Prostate gland (tissue), 2 donors: ENCODE measurements around the gene MIR17HG. TPM values are rescaled to one million over a fixed set of nuclear protein-coding genes. Genes with fewer than 3 reads are reported as not detected.

Source experiments
- DNase-seq: peaks from one replicate; pipeline ENCODE4 v3.0.0-alpha.2; 2019; ENCODE audit warnings: low spot score
- H3K27ac ChIP-seq, 2 donors: fragments of 200-600 bp; sonication (generic); 2 replicates each; pipeline ENCODE4 v1.5.1; 2017 to 2019
- H3K27me3 ChIP-seq: fragments of 200-600 bp; sonication (generic); replicated peaks from 2 replicates; pipeline ENCODE4 v1.5.1; 2019; ENCODE audit not compliant: insufficient read depth
- H3K36me3 ChIP-seq, 2 donors: fragments of 200-600 bp; sonication (generic); 1 replicate in 1 of 2; 2 replicates in 1 of 2; pipeline versions ENCODE4 v1.5.1 to v1.8.1; 2017 to 2019
- H3K4me1 ChIP-seq: fragments of 200-600 bp; sonication (generic); replicated peaks from 2 replicates; pipeline ENCODE4 v1.5.1; 2019
- H3K4me3 ChIP-seq, 2 donors: fragments of 200-600 bp; sonication (generic); 2 replicates each; pipeline ENCODE4 v1.5.1; 2017 to 2019
- H3K9me3 ChIP-seq: fragments of 200-600 bp; sonication (generic); 2 replicates; pipeline ENCODE4 v1.5.1; 2017
- CTCF ChIP-seq, 4 experiments: fragments of 200-600 bp in 2 of 4; fragments of 450-650 bp in 2 of 4; sonication (generic) in 2 of 4; IDR thresholded peaks; 1 replicate in 3 of 4; 2 replicates in 1 of 4; pipeline ENCODE4 v1.5.1; 2016 to 2019; ENCODE audit warnings: antibody characterized with exemption in 4 of 4, mild to moderate bottlenecking in 2 of 4, moderate library complexity in 2 of 4
- POLR2A ChIP-seq: fragments of 450-650 bp; IDR thresholded peaks from one replicate; pipeline ENCODE4 v1.6.1; 2016; ENCODE audit warnings: antibody characterized with exemption, mild to moderate bottlenecking
- POLR2AphosphoS5 ChIP-seq: sonication (generic); formaldehyde crosslinking; IDR thresholded peaks from one replicate; pipeline ENCODE4 v1.6.1; 2017; ENCODE audit warnings: antibody characterized with exemption
- WGBS: methylation state at CpG from one replicate; pipeline ENCODE4 v1.1.5; 2018; 5-methylcytosine and 5-hydroxymethylcytosine counted together
- intact Hi-C: fragments of 100-400 bp; cut with DNase I; formaldehyde crosslinking; loops from one replicate; pipeline ENCODE4 v1.14.2; 2022
- total RNA-seq, 2 donors: library from RNA; depleted of rRNA; stranded (reverse); fragments of >200 nt; gene quantifications; one replicate each; pipeline ENCODE4 v1.1.0, GENCODE V29; 2016

Gene MIR17HG
- total RNA-seq, 2 donors from 2014 or later, result 1.0 to 2.9 TPM

GRCh38 chr13:91305652-91306051 is 41.8 kb upstream of the MIR17HG start:
- intact Hi-C loops, result no loop called here
- Histone ChIP-seq H3K9me3 (no peaks in the 10 kb centered on the region), H3K27me3 (no peaks in the 10 kb centered on the region), H3K36me3 (no peaks in the 10 kb centered on the region), H3K4me1 (no peaks in the 10 kb centered on the region), H3K4me3 (no peak overlapping the region), H3K27ac (no peak overlapping the region)
- 91% methylated on average over 1 of the region's 1 CpG for WGBS
- TF ChIP-seq POLR2A (no peak), POLR2AphosphoS5 (no peak), CTCF (IDR thresholded peaks at IDR 0.05) (no peak)
- DNase-seq, result no peak

GRCh38 chr13:91307887-91308286 is 39.6 kb upstream of the MIR17HG start:
- Histone ChIP-seq H3K27ac (no peak overlapping the region), H3K36me3 (no peaks in the 10 kb centered on the region), H3K4me1 (no peaks in the 10 kb centered on the region), H3K9me3 (no peaks in the 10 kb centered on the region), H3K4me3 (no peak overlapping the region), H3K27me3 (no peaks in the 10 kb centered on the region)
- no peak for DNase-seq
- TF ChIP-seq CTCF (IDR thresholded peaks at IDR 0.05), result no peak
- no peak for TF ChIP-seq POLR2AphosphoS5
- no peak for TF ChIP-seq POLR2A
- 87% methylated on average over 2 of the region's 2 CpGs for WGBS
- intact Hi-C loops, result no loop called here

- 58% methylated on average over 2 of the region's 2 CpGs for WGBS
- H3K27me3 ChIP-seq, result no peaks in the 10 kb centered on the region
- H3K4me3 ChIP-seq, result no peak overlapping the region
- H3K36me3 ChIP-seq, result no peaks in the 10 kb centered on the region
- no peak overlapping the region for H3K27ac ChIP-seq
- H3K9me3 ChIP-seq, result no peaks in the 10 kb centered on the region
- DNase-seq, result no peak
- intact Hi-C loops, result no loop called here
- H3K4me1 ChIP-seq, result no peaks in the 10 kb centered on the region
- TF ChIP-seq POLR2AphosphoS5 (no peak), POLR2A (no peak), CTCF (IDR thresholded peaks at IDR 0.05) (no peak)
Observed at GRCh38 chr13:91308299-91308698, 39.2 kb upstream of the MIR17HG start.

- H3K27ac ChIP-seq, result no peak overlapping the region
- no peak for DNase-seq
- H3K36me3 ChIP-seq, result no peaks in the 10 kb centered on the region
- TF ChIP-seq CTCF (IDR thresholded peaks at IDR 0.05) (no peak), POLR2AphosphoS5 (no peak), POLR2A (no peak)
- no peaks in the 10 kb centered on the region for H3K4me1 ChIP-seq
- no peaks in the 10 kb centered on the region for H3K9me3 ChIP-seq
- intact Hi-C loops, result no loop called here
- 84% methylated on average over 4 of the region's 4 CpGs for WGBS
- H3K27me3 ChIP-seq, result no peaks in the 10 kb centered on the region
- no peak overlapping the region for H3K4me3 ChIP-seq
Observed at GRCh38 chr13:91311491-91311890, 36.0 kb upstream of the MIR17HG start.

- TF ChIP-seq POLR2A (no peak), CTCF (IDR thresholded peaks at IDR 0.05) (no peak), POLR2AphosphoS5 (no peak)
- H3K36me3 ChIP-seq, result no peaks in the 10 kb centered on the region
- no peak overlapping the region for H3K4me3 ChIP-seq
- 58% methylated on average over 3 of the region's 3 CpGs for WGBS
- intact Hi-C loops, result no loop called here
- no peaks in the 10 kb centered on the region for H3K9me3 ChIP-seq
- DNase-seq, result no peak
- H3K4me1 ChIP-seq, result no peaks in the 10 kb centered on the region
- no peak overlapping the region for H3K27ac ChIP-seq
- H3K27me3 ChIP-seq, result no peaks in the 10 kb centered on the region
Observed at GRCh38 chr13:91312324-91312723, 35.2 kb upstream of the MIR17HG start.
